NT2/D1 (cell line): ENCODE measurements around the gene COX17.

Source experiments
- YY1 ChIP-seq: IDR thresholded peaks from 2 replicates; pipeline ENCODE4 v1.6.1; 2011; ENCODE audit not compliant: insufficient read length, insufficient read depth
- ZNF274 ChIP-seq: IDR thresholded peaks from 2 replicates; pipeline ENCODE4 v1.6.1; 2011; ENCODE audit warnings: mild to moderate bottlenecking, low read depth, low read length

- TF ChIP-seq ZNF274, result no peak
- no peak for TF ChIP-seq YY1
Observed at GRCh38 chr3:119663885-119664284, 13.3 kb downstream of the COX17 start.
